B cell (primary cell): Measurements from ENCODE around the gene ABI3BP.

Experiments
- CTCF ChIP-seq: fragments of 200-600 bp; IDR thresholded peaks from one replicate; pipeline ENCODE4 v1.8.0; 2022; ENCODE audit warnings: antibody characterized with exemption, mild to moderate bottlenecking
- EZH2 ChIP-seq: IDR thresholded peaks from 2 replicates; pipeline ENCODE4 v1.6.1; 2012; ENCODE audit warnings: borderline replicate concordance, low read depth, mild to moderate bottlenecking, moderate library complexity, low read length; ENCODE audit not compliant: insufficient read depth, poor library complexity, severe bottlenecking

GRCh38 chr3:100709842-100710260 lies 283.4 kb downstream of the ABI3BP start:
- TF ChIP-seq EZH2 = no peak
- TF ChIP-seq CTCF = no peak
